Small intestine (tissue), 7 donors: ENCODE measurements around the gene CDH23. TPM values are rescaled to one million over a fixed set of nuclear protein-coding genes. Genes with fewer than 3 reads are reported as not detected.
A peak's percentile ranks its signal among the peaks of the same experiment; 100 is the strongest.

Source experiments
- DNase-seq, 2 donors: peaks; one replicate each; pipeline versions ENCODE4 v3.0.0 to v3.0.0-alpha.2; 2013
- FAIRE-seq: peaks from 2 replicates; lab custom pipeline; 2012; peaks lifted over from hg19 to GRCh38; lab: Jason Lieb, UNC
- H3K27ac ChIP-seq, 3 donors: one replicate each; pipeline ENCODE4 v1.5.1; 2013; ENCODE audit warnings: low read length in 2 of 3, mild to moderate bottlenecking in 2 of 3, control low read depth in 1 of 3, inconsistent platforms in 1 of 3, low read depth in 1 of 3, moderate library complexity in 1 of 3
- H3K27me3 ChIP-seq, 3 donors: one replicate each; pipeline ENCODE4 v1.6.1; 2013; ENCODE audit warnings: low read length in 3 of 3, inconsistent platforms in 1 of 3; ENCODE audit not compliant: control insufficient read depth in 3 of 3, insufficient read depth in 3 of 3
- H3K36me3 ChIP-seq, 3 donors: one replicate each; pipeline ENCODE4 v1.6.1; 2013; ENCODE audit warnings: low read length in 3 of 3, inconsistent platforms in 1 of 3, low read depth in 1 of 3, mild to moderate bottlenecking in 1 of 3, moderate library complexity in 1 of 3; ENCODE audit not compliant: control insufficient read depth in 3 of 3, insufficient read depth in 2 of 3
- H3K4me1 ChIP-seq, 3 donors: one replicate each; pipeline ENCODE4 v1.6.1; 2013; ENCODE audit warnings: low read length in 2 of 3, inconsistent platforms in 1 of 3, low read depth in 1 of 3, mild to moderate bottlenecking in 1 of 3, moderate library complexity in 1 of 3; ENCODE audit not compliant: control insufficient read depth in 3 of 3, insufficient read depth in 2 of 3
- H3K4me3 ChIP-seq, 3 donors: one replicate each; pipeline ENCODE4 v1.5.1; 2013; ENCODE audit warnings: low read length in 3 of 3, control low read depth in 1 of 3, inconsistent platforms in 1 of 3, low read depth in 1 of 3, mild to moderate bottlenecking in 1 of 3, moderate library complexity in 1 of 3
- H3K9me3 ChIP-seq, 2 donors: one replicate each; pipeline ENCODE4 v1.6.1; 2013; ENCODE audit warnings: low read depth in 1 of 2, low read length in 1 of 2; ENCODE audit not compliant: control insufficient read depth in 2 of 2, insufficient read depth in 1 of 2
- WGBS, 3 donors: extraction: QIAGEN DNeasy Blood & Tissue Kit; methylation state at CpG; one replicate each; pipeline ENCODE4 v1.1.7; 2013; 5-methylcytosine and 5-hydroxymethylcytosine counted together
- polyA plus RNA-seq, 4 donors: library from polyadenylated mRNA; stranded (reverse) in 3 of 4; unstranded in 1 of 4; fragments of 200-250 nt in 3 of 4; fragments of 120-200 nt in 1 of 4; gene quantifications; one replicate each; pipeline versions ENCODE4 v1.2.1 to v1.2.3, GENCODE V29; 2013
- donor health status: healthy with polysubstance abuse.
- donor health status: control.
- donor health status: control.
- donor health status: Bipolar disorder and iron deficiency.
- donor health status: healthy.

Gene CDH23
- polyA plus RNA-seq, 4 donors, result 0.89 to 2.5 (median 1.6) TPM

- Histone ChIP-seq H3K4me1 (peaks cover 0 to 25% (median 6%) of the 10 kb centered on the region in 3 donors), H3K27ac (no peak overlapping the region), H3K27me3 (no peaks in the 10 kb centered on the region), H3K4me3 (no peak overlapping the region), H3K36me3 (no peaks in the 10 kb centered on the region), H3K9me3 (no peaks in the 10 kb centered on the region)
- WGBS, 3 donors, result 72 to 96% (median 74%) methylated on average over 2 of the region's 2 CpGs
- FAIRE-seq, result no peak
- DNase-seq, result no peak
These were observed 267.9 kb downstream of the CDH23 start for GRCh38 chr10:71664585-71664984.

DNA sequence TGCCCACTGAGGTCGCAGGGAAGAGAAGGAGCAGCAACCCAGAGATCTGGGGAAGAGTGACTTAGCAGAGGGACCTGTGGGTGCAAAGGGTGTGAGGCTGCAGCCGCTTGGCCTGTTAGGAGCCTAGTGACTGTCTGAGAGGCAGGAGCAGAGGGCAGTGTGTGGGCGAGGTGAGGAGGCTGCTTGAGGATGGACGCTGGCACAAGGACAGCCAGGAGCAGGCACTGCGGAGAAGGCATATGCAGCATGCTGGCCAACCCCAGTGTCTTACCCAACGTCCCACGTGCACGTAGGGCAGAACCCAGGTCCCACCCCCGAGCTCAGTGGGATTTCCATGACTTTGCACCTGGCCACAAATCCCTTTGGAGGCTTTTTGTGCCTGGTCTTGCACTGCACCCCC lies 268.7 kb downstream of the CDH23 start:
- Histone ChIP-seq H3K4me1 (peaks cover 0 to 17% (median 6%) of the 10 kb centered on the region in 3 donors), H3K27me3 (no peaks in the 10 kb centered on the region), H3K9me3 (no peaks in the 10 kb centered on the region), H3K4me3 (no peak overlapping the region), H3K27ac (no peak overlapping the region), H3K36me3 (no peaks in the 10 kb centered on the region)
- DNase-seq (no peak), FAIRE-seq (no peak)
- WGBS, 3 donors, result 76 to 84% (median 82%) methylated on average over 8 to 9 of the region's 9 CpGs

GRCh38 chr10:71666639-71667386 lies 270.1 kb downstream of the CDH23 start:
- H3K4me3 ChIP-seq, result no peak overlapping the region
- no peak overlapping the region for H3K27ac ChIP-seq
- FAIRE-seq (no peak), DNase-seq (no peak)
- 70 to 82% (median 73%) methylated on average over 18 of the region's 18 CpGs for WGBS, 3 donors
- H3K36me3 ChIP-seq, result no peaks in the 10 kb centered on the region
- H3K27me3 ChIP-seq, result no peaks in the 10 kb centered on the region
- no peaks in the 10 kb centered on the region for H3K9me3 ChIP-seq
- H3K4me1 ChIP-seq, result peaks cover 0 to 21% (median 6%) of the 10 kb centered on the region in 3 donors

DNA sequence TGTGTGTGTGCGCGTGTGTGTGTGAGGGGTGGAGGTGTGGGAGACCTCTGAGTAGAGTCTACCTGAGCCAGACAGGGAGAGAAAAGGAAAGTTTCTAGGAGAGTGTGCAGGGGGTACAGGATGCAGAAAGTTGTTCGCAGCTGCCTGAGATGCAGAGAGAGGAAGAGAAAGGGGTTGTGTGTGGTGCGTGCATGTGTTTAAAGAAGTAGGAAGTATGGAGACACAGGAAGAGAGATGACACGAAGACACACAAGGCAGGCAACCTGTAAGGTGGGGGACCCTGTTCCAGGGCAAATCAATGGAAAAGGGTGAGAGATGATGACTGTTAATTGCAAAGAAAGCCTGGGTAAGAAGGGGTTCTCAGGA lies 270.6 kb downstream of the CDH23 start:
- Histone ChIP-seq H3K4me1 (peaks cover 0 to 22% (median 6%) of the 10 kb centered on the region in 3 donors), H3K27ac (no peak overlapping the region), H3K4me3 (no peak overlapping the region), H3K36me3 (no peaks in the 10 kb centered on the region), H3K9me3 (no peaks in the 10 kb centered on the region), H3K27me3 (no peaks in the 10 kb centered on the region)
- WGBS, 3 donors, result 33 to 48% (median 39%) methylated on average over 5 of the region's 5 CpGs
- DNase-seq, result no peak
- no peak for FAIRE-seq

GRCh38 chr10:71671994-71672946 lies 275.6 kb downstream of the CDH23 start:
- Histone ChIP-seq H3K4me1 (peaks cover 0 to 12% (median 0%) of the 10 kb centered on the region in 3 donors), H3K27me3 (no peaks in the 10 kb centered on the region), H3K36me3 (no peaks in the 10 kb centered on the region), H3K27ac (peak overlapping the region in 1 of 3 donors; percentile 45), H3K4me3 (no peak overlapping the region), H3K9me3 (no peaks in the 10 kb centered on the region)
- peak; percentile 32 to 50 for DNase-seq
- FAIRE-seq, result no peak
- WGBS, 3 donors, result 59 to 76% (median 67%) methylated on average over 16 of the region's 16 CpGs

- FAIRE-seq, result no peak
- H3K4me3 ChIP-seq, result no peak overlapping the region
- no peaks in the 10 kb centered on the region for H3K36me3 ChIP-seq
- WGBS, 3 donors, result 94 to 96% (median 96%) methylated on average over 6 of the region's 6 CpGs
- DNase-seq, result no peak
- H3K4me1 ChIP-seq, result peaks cover 0 to 12% (median 0%) of the 10 kb centered on the region in 3 donors
- H3K9me3 ChIP-seq, result no peaks in the 10 kb centered on the region
- no peaks in the 10 kb centered on the region for H3K27me3 ChIP-seq
- H3K27ac ChIP-seq, result no peak overlapping the region
These were observed 278.7 kb downstream of the CDH23 start for GRCh38 chr10:71675295-71675970.

- no peak for DNase-seq
- H3K36me3 ChIP-seq, result no peaks in the 10 kb centered on the region
- no peaks in the 10 kb centered on the region for H3K9me3 ChIP-seq
- peaks cover 0 to 2% (median 0%) of the 10 kb centered on the region in 3 donors for H3K4me1 ChIP-seq
- H3K27me3 ChIP-seq, result no peaks in the 10 kb centered on the region
- 79 to 91% (median 88%) methylated on average over 17 of the region's 17 CpGs for WGBS, 3 donors
- no peak overlapping the region for H3K27ac ChIP-seq
- H3K4me3 ChIP-seq, result no peak overlapping the region
- no peak for FAIRE-seq
These were observed 280.5 kb downstream of the CDH23 start for GRCh38 chr10:71677261-71677660.
